NCI-H1417 treated with DMSO at 0.1 percent for 48 hours (cell line): Measurements from ENCODE around the gene PON1.

ENCODE experiments used
- DNase-seq: peaks from one replicate; lab custom pipeline; 2025; lab: John Stamatoyannopoulos, UW

Gene PON1

GRCh38 chr7:95317546-95317945 is 6.8 kb downstream of the PON1 start:
- no peak for DNase-seq

GRCh38 chr7:95316588-95316987 is 7.7 kb downstream of the PON1 start:
- no peak for DNase-seq

- DNase-seq: no peak
Measured at GRCh38 chr7:95312561-95312960, 11.8 kb downstream of the PON1 start.

GRCh38 chr7:95311389-95311788 is 12.9 kb downstream of the PON1 start:
- DNase-seq: no peak

GRCh38 chr7:95309951-95310350 is 14.4 kb downstream of the PON1 start:
- DNase-seq: no peak

GRCh38 chr7:95304990-95305389 is 19.3 kb downstream of the PON1 start:
- DNase-seq: no peak

GRCh38 chr7:95303013-95303905 is 21.1 kb downstream of the PON1 start:
- no peak for DNase-seq

- no peak for DNase-seq
Measured at GRCh38 chr7:95298091-95298490, 26.2 kb downstream of the PON1 start.

GRCh38 chr7:95297041-95297440 is 27.3 kb downstream of the PON1 start:
- no peak for DNase-seq

- DNase-seq: no peak
Measured at GRCh38 chr7:95296456-95296855, 27.9 kb downstream of the PON1 start.

GRCh38 chr7:95295397-95295796 is 28.9 kb downstream of the PON1 start:
- DNase-seq: no peak

GRCh38 chr7:95290166-95290830 is 34.0 kb downstream of the PON1 start:
- DNase-seq: no peak

GRCh38 chr7:95286096-95286495 is 38.2 kb downstream of the PON1 start:
- DNase-seq: no peak

GRCh38 chr7:95279417-95279816 is 44.9 kb downstream of the PON1 start:
- no peak for DNase-seq

GRCh38 chr7:95276114-95276513 is 48.2 kb downstream of the PON1 start:
- no peak for DNase-seq

GRCh38 chr7:95269640-95270039 is 54.7 kb downstream of the PON1 start:
- no peak for DNase-seq

GRCh38 chr7:95267754-95268153 is 56.6 kb downstream of the PON1 start:
- no peak for DNase-seq

- DNase-seq: no peak
Measured at GRCh38 chr7:95265634-95266033, 58.7 kb downstream of the PON1 start.

- no peak for DNase-seq
Measured at GRCh38 chr7:95264363-95264891, 59.9 kb downstream of the PON1 start.

- DNase-seq: no peak
Measured at GRCh38 chr7:95263785-95264362, 60.5 kb downstream of the PON1 start.

- no peak for DNase-seq
Measured at GRCh38 chr7:95262875-95263274, 61.5 kb downstream of the PON1 start.

GRCh38 chr7:95261895-95262415 is 62.4 kb downstream of the PON1 start:
- DNase-seq: no peak

- DNase-seq: no peak
Measured at GRCh38 chr7:95255691-95256090, 68.6 kb downstream of the PON1 start.
